K562 (cell line): Measurements from ENCODE around the gene PLA2G15. TPM values are rescaled to one million over a fixed set of nuclear protein-coding genes. Genes with fewer than 3 reads are reported as not detected.

Experiments used
- ARID2 ChIP-seq: fragments of 450-650 bp; IDR thresholded peaks from 2 replicates; pipeline ENCODE4 v1.6.1; 2017; ENCODE audit warnings: antibody characterized with exemption, mild to moderate bottlenecking
- ATF7 ChIP-seq: fragments of 450-650 bp; IDR thresholded peaks from 2 replicates; pipeline ENCODE4 v1.7.1; 2014; ENCODE audit warnings: mild to moderate bottlenecking, moderate library complexity
- BHLHE40 ChIP-seq: IDR thresholded peaks from 2 replicates; pipeline ENCODE4 v1.6.1; 2011; ENCODE audit warnings: low read length, improper control_type of control experiment
- BRCA1 ChIP-seq, 2 experiments: fragments of 450-650 bp in 1 of 2; sonication (generic) in 1 of 2; formaldehyde crosslinking in 1 of 2; IDR thresholded peaks; 2 replicates each; pipeline versions ENCODE4 v1.5.0 to v1.6.1; 2017 to 2020; ENCODE audit warnings: mild to moderate bottlenecking in 1 of 2, missing genetic modification reagents in 1 of 2
- CHD4 ChIP-seq: fragments of 200-600 bp; sonication (generic); IDR thresholded peaks from 3 replicates; pipeline ENCODE4 v1.6.1; 2012; ENCODE audit warnings: low read depth, mild to moderate bottlenecking, mixed read lengths, low read length, inconsistent platforms; ENCODE audit not compliant: insufficient read depth, insufficient replicate concordance, poor library complexity, severe bottlenecking
- FOS ChIP-seq: IDR thresholded peaks from 3 replicates; pipeline ENCODE4 v1.6.1; 2011; ENCODE audit not compliant: insufficient read length; ENCODE audit errors: extremely low read depth
- HNRNPH1 ChIP-seq: fragments of 200-400 bp; formaldehyde crosslinking; optimal IDR thresholded peaks from 2 replicates; pipeline ENCODE3; 2017; ENCODE audit warnings: low read depth, mild to moderate bottlenecking, low read length, moderate library complexity
- MCM5 ChIP-seq: fragments of 450-650 bp; IDR thresholded peaks from 2 replicates; pipeline ENCODE4 v1.6.1; 2016; ENCODE audit warnings: low read depth
- MCM7 ChIP-seq, 2 experiments: fragments of 450-650 bp; IDR thresholded peaks; 2 replicates each; pipeline ENCODE4 v1.6.1; 2016 to 2018
- NFE2L1 ChIP-seq: fragments of 450-650 bp; IDR thresholded peaks from 2 replicates; pipeline ENCODE4 v1.6.1; 2016; ENCODE audit warnings: missing genetic modification characterization, low read depth, mild to moderate bottlenecking, missing compliant biosample characterization, moderate library complexity, borderline replicate concordance
- NUFIP1 ChIP-seq: fragments of 450-650 bp; IDR thresholded peaks from 2 replicates; pipeline ENCODE4 v1.6.1; 2018; ENCODE audit not compliant: partially characterized antibody
- PHF21A ChIP-seq: fragments of 450-650 bp; IDR thresholded peaks from 2 replicates; pipeline ENCODE4 v1.6.1; 2017; ENCODE audit warnings: low read depth, borderline replicate concordance
- POLR2AphosphoS5 ChIP-seq: IDR thresholded peaks from 2 replicates; pipeline ENCODE4 v1.6.1; 2011; ENCODE audit warnings: mild to moderate bottlenecking, low read depth, low read length, moderate library complexity; ENCODE audit not compliant: control insufficient read depth, insufficient read depth
- POLR2G ChIP-seq: fragments of 200-400 bp; formaldehyde crosslinking; IDR thresholded peaks from 2 replicates; pipeline ENCODE4 v1.6.1; 2017; ENCODE audit warnings: low read depth, mild to moderate bottlenecking, antibody characterized with exemption, low read length, moderate library complexity
- POLR3A ChIP-seq: IDR thresholded peaks from 2 replicates; pipeline ENCODE4 v1.6.1; 2011; ENCODE audit warnings: borderline replicate concordance, mild to moderate bottlenecking, moderate library complexity; ENCODE audit not compliant: insufficient read length, insufficient read depth; ENCODE audit errors: extremely low read depth
- TAF9B ChIP-seq: fragments of 450-650 bp; IDR thresholded peaks from 2 replicates; pipeline ENCODE4 v1.6.1; 2018; ENCODE audit warnings: mild to moderate bottlenecking; ENCODE audit not compliant: partially characterized antibody
- ZFX ChIP-seq: sonication (generic); formaldehyde crosslinking; IDR thresholded peaks from 2 replicates; pipeline ENCODE4 v1.8.0; 2022; ENCODE audit warnings: mild to moderate bottlenecking, missing genetic modification reagents, moderate library complexity
- ZNF778 ChIP-seq: fragments of 450-650 bp; formaldehyde crosslinking; IDR thresholded peaks from 2 replicates; pipeline ENCODE4 v1.4.0; 2020; ENCODE audit warnings: mild to moderate bottlenecking, moderate library complexity
- polyA plus RNA-seq, 8 experiments: library from polyadenylated mRNA; depleted of rRNA in 4 of 8; stranded (reverse) in 5 of 8; unstranded in 3 of 8; fragments of >200 nt; fragmentation: Nextera tagmentation in 2 of 8; fragmentation: Illumina TruSeq in 1 of 8; extraction: Ambion mirVana in 2 of 8; extraction: Trizol in 1 of 8; gene quantifications; 2 replicates each; pipeline versions ENCODE4 v1.2.1 to v1.2.3, GENCODE V29; 2011 to 2014; ENCODE audit warnings: inconsistent platforms in 1 of 8, missing spikeins in 1 of 8
- total RNA-seq, 7 experiments: library from RNA; depleted of rRNA in 6 of 7; stranded (reverse); fragments of >200 nt in 6 of 7; fragmentation: Illumina TruSeq in 2 of 7; extraction: Trizol in 2 of 7; gene quantifications; 2 replicates each; pipeline versions ENCODE4 v1.2.1 to v1.2.3, GENCODE V29; 2011 to 2021; ENCODE audit warnings: low replicate concordance in 1 of 7
- TF ChIP-seq, protein P1 (sequence below): sonication (generic); formaldehyde crosslinking; IDR thresholded peaks from 2 replicates; pipeline ENCODE4 v1.8.0; 2023; ENCODE audit warnings: missing genetic modification reagents, mild to moderate bottlenecking, borderline replicate concordance
- TF ChIP-seq, protein P2 (sequence below): fragments of 250-450 bp; sonication (Bioruptor Pico); IDR thresholded peaks from 2 replicates; pipeline ENCODE4 v1.5.0; 2022; ENCODE audit warnings: mild to moderate bottlenecking

PLA2G15 gene
- total and polyA plus RNA-seq, 9 of the 15 experiments (the other 6 are each of a cell fraction or from before 2014, with no cell fraction given), result 0.42 to 8.6 (median 4.8) TPM

DNA sequence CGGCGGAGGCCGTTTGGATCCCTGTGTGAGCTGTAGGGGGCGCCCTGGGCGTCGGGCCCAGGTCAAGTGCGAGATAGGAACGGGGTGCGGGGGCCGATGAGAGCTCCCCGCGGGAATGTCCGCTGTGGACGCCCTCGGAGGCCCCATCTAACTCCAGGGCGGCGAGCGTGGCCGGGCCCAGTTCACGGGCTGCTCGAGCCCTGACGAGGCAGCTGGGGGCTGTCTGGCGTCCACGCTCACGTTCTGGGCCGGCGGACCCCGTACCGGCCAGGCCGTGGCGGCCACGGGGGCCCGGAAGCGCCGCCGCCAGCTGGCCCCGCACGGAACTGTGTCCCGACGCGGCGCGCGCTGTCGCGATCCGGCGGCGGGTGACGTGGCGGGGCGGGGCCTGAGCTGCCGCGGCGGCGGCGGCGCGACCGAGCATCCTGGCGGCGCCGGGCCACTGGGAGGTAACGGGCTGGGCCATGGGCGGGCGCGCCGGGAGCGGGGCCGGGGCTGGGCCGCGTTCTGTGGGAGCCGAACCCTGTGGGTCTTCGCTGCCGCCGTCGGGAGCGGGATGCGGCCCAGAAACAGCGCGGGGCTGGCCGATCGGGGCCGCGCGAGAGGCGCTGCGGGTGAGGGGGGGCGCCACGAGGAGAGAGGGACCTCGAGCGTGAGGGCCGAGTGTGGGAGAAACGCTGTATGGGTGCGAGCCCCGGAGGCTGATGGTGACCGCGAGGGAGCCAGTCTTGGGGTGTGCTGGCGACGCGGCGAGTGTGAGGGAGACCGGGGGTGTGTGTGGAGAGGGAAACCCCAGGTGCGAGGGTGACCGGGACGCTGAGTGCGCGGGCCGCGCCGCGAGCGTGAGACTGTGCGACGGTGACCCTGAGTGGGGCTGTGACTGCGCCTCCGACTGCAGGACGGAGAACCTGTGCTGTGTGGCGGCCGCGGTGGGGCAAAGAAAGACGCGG lies 19.2 kb downstream of the PLA2G15 start, which contains the start of gene SLC7A6 (continued):
- TF ChIP-seq, protein P1, sequence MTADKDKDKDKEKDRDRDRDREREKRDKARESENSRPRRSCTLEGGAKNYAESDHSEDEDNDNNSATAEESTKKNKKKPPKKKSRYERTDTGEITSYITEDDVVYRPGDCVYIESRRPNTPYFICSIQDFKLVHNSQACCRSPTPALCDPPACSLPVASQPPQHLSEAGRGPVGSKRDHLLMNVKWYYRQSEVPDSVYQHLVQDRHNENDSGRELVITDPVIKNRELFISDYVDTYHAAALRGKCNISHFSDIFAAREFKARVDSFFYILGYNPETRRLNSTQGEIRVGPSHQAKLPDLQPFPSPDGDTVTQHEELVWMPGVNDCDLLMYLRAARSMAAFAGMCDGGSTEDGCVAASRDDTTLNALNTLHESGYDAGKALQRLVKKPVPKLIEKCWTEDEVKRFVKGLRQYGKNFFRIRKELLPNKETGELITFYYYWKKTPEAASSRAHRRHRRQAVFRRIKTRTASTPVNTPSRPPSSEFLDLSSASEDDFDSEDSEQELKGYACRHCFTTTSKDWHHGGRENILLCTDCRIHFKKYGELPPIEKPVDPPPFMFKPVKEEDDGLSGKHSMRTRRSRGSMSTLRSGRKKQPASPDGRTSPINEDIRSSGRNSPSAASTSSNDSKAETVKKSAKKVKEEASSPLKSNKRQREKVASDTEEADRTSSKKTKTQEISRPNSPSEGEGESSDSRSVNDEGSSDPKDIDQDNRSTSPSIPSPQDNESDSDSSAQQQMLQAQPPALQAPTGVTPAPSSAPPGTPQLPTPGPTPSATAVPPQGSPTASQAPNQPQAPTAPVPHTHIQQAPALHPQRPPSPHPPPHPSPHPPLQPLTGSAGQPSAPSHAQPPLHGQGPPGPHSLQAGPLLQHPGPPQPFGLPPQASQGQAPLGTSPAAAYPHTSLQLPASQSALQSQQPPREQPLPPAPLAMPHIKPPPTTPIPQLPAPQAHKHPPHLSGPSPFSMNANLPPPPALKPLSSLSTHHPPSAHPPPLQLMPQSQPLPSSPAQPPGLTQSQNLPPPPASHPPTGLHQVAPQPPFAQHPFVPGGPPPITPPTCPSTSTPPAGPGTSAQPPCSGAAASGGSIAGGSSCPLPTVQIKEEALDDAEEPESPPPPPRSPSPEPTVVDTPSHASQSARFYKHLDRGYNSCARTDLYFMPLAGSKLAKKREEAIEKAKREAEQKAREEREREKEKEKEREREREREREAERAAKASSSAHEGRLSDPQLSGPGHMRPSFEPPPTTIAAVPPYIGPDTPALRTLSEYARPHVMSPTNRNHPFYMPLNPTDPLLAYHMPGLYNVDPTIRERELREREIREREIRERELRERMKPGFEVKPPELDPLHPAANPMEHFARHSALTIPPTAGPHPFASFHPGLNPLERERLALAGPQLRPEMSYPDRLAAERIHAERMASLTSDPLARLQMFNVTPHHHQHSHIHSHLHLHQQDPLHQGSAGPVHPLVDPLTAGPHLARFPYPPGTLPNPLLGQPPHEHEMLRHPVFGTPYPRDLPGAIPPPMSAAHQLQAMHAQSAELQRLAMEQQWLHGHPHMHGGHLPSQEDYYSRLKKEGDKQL (CRISPR knock-in tag), result no peak
- TF ChIP-seq HNRNPH1 (no peak), PHF21A (no peak), POLR2G (peak; percentile 90), BRCA1 (IDR thresholded peaks at IDR 0.05) (no peak), BRCA1 (CRISPR knock-in tag; IDR thresholded peaks at IDR 0.05) (no peak), FOS (no peak), NUFIP1 (no peak), ZNF778 (CRISPR knock-in tag) (no peak), POLR3A (no peak), BHLHE40 (peak; percentile 55; the same call in 1 of the 2 replicates), CHD4 (no peak), TAF9B (no peak), POLR2AphosphoS5 (peak; percentile 29), MCM7 (IDR thresholded peaks at IDR 0.05) (no peak), NFE2L1 (tag) (no peak), MCM5 (no peak), ARID2 (no peak), ATF7 (peak; percentile 90), ZFX (CRISPR knock-in tag) (peak; percentile 95)
- TF ChIP-seq, protein P2, sequence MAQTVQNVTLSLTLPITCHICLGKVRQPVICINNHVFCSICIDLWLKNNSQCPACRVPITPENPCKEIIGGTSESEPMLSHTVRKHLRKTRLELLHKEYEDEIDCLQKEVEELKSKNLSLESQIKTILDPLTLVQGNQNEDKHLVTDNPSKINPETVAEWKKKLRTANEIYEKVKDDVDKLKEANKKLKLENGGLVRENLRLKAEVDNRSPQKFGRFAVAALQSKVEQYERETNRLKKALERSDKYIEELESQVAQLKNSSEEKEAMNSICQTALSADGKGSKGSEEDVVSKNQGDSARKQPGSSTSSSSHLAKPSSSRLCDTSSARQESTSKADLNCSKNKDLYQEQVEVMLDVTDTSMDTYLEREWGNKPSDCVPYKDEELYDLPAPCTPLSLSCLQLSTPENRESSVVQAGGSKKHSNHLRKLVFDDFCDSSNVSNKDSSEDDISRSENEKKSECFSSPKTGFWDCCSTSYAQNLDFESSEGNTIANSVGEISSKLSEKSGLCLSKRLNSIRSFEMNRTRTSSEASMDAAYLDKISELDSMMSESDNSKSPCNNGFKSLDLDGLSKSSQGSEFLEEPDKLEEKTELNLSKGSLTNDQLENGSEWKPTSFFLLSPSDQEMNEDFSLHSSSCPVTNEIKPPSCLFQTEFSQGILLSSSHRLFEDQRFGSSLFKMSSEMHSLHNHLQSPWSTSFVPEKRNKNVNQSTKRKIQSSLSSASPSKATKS (CRISPR knock-in tag), result no peak
